HG03097 (cell line): ENCODE measurements around the gene CD200R1L.

Source experiments
- ATAC-seq: cut with Tn5 transposase; IDR thresholded peaks from one replicate; pipeline ENCODE4 v1.9.1; 2021; ENCODE audit not compliant: unreplicated experiment, low FRiP score

CD200R1L gene

GRCh38 chr3:112793326-112794081 lies 53.2 kb downstream of the CD200R1L start:
- ATAC-seq, result no peak

- ATAC-seq, result no peak
Observed at GRCh38 chr3:112791736-112792135, 54.9 kb downstream of the CD200R1L start.

- ATAC-seq, result no peak
Observed at GRCh38 chr3:112789787-112790186, 56.9 kb downstream of the CD200R1L start.

GRCh38 chr3:112786881-112787579 lies 59.6 kb downstream of the CD200R1L start:
- no peak for ATAC-seq

GRCh38 chr3:112786002-112786590 lies 60.6 kb downstream of the CD200R1L start:
- no peak for ATAC-seq

GRCh38 chr3:112785321-112786001 lies 61.2 kb downstream of the CD200R1L start:
- no peak for ATAC-seq

GRCh38 chr3:112782491-112782890 lies 64.2 kb downstream of the CD200R1L start:
- no peak for ATAC-seq

GRCh38 chr3:112781599-112781998 lies 65.1 kb downstream of the CD200R1L start:
- ATAC-seq, result no peak

- no peak for ATAC-seq
Observed at GRCh38 chr3:112779558-112780480, 66.8 kb downstream of the CD200R1L start.

- ATAC-seq, result no peak
Observed at GRCh38 chr3:112779011-112779410, 67.7 kb downstream of the CD200R1L start.

GRCh38 chr3:112778353-112778948 lies 68.2 kb downstream of the CD200R1L start:
- ATAC-seq, result no peak

- ATAC-seq, result no peak
Observed at GRCh38 chr3:112777811-112778210, 68.9 kb downstream of the CD200R1L start.

- no peak for ATAC-seq
Observed at GRCh38 chr3:112776836-112777235, 69.8 kb downstream of the CD200R1L start.

- no peak for ATAC-seq
Observed at GRCh38 chr3:112776000-112776399, 70.7 kb downstream of the CD200R1L start.

GRCh38 chr3:112775011-112775742 lies 71.5 kb downstream of the CD200R1L start:
- ATAC-seq, result no peak

- no peak for ATAC-seq
Observed at GRCh38 chr3:112774293-112774926, 72.3 kb downstream of the CD200R1L start.

GRCh38 chr3:112773864-112774263 lies 72.8 kb downstream of the CD200R1L start:
- ATAC-seq, result no peak

GRCh38 chr3:112770951-112771350 lies 75.7 kb downstream of the CD200R1L start:
- no peak for ATAC-seq
